ENCODE results near the gene PMEPA1. TPM values are rescaled to one million over a fixed set of nuclear protein-coding genes. Genes with fewer than 3 reads are reported as not detected.
A peak's percentile ranks its signal among the peaks of the same experiment; 100 is the strongest.

The PMEPA1 gene
- total RNA-seq, 4 donors from 2014 or later, result 3.3 to 5.5 (median 4.6) TPM

GRCh38 chr20:57684808-57685140 is 25.0 kb downstream of the PMEPA1 start:
- peak overlapping the region in 1 of 4 donors; percentile 33 for H3K27ac ChIP-seq

GRCh38 chr20:57683881-57684807 is 25.7 kb downstream of the PMEPA1 start:
- TF ChIP-seq POLR2A (IDR thresholded peaks at IDR 0.05) (no peak), CTCF (IDR thresholded peaks at IDR 0.05) (no peak)
- Histone ChIP-seq H3K9me3 (no peaks in the 10 kb centered on the region), H3K27me3 (no peaks in the 10 kb centered on the region), H3K27ac (no peak overlapping the region), H3K4me1 (peaks cover 0 to 43% (median 10%) of the 10 kb centered on the region in 4 donors), H3K36me3 (no peaks in the 10 kb centered on the region), H3K4me3 (no peak overlapping the region)
- DNase-seq, result no peak

More at GRCh38 chr20:57684808-57685140, 25.0 kb downstream of the PMEPA1 start:
- H3K9me3 ChIP-seq, result no peaks in the 10 kb centered on the region
- peaks cover 0 to 43% (median 10%) of the 10 kb centered on the region in 4 donors for H3K4me1 ChIP-seq
- no peak for DNase-seq
- no peak overlapping the region for H3K4me3 ChIP-seq
- H3K27me3 ChIP-seq, result no peaks in the 10 kb centered on the region
- TF ChIP-seq CTCF (IDR thresholded peaks at IDR 0.05), result no peak
- no peak for TF ChIP-seq POLR2A (IDR thresholded peaks at IDR 0.05)
- H3K36me3 ChIP-seq, result no peaks in the 10 kb centered on the region

GRCh38 chr20:57683287-57683686 is 26.5 kb downstream of the PMEPA1 start:
- Histone ChIP-seq H3K27ac (peak overlapping the region in 1 of 4 donors; percentile 29), H3K9me3 (no peaks in the 10 kb centered on the region), H3K4me1 (peaks cover 0 to 41% (median 10%) of the 10 kb centered on the region in 4 donors), H3K27me3 (no peaks in the 10 kb centered on the region), H3K4me3 (no peak overlapping the region), H3K36me3 (no peaks in the 10 kb centered on the region)
- no peak for DNase-seq
- TF ChIP-seq POLR2A (IDR thresholded peaks at IDR 0.05), result no peak
- TF ChIP-seq CTCF (IDR thresholded peaks at IDR 0.05), result no peak

- Histone ChIP-seq H3K9me3 (no peaks in the 10 kb centered on the region), H3K27me3 (no peaks in the 10 kb centered on the region), H3K4me1 (peaks cover 0 to 34% (median 10%) of the 10 kb centered on the region in 4 donors), H3K27ac (peak overlapping the region in 3 of 4 donors; percentile 29 to 49 (median 39)), H3K4me3 (no peak overlapping the region), H3K36me3 (no peaks in the 10 kb centered on the region)
- peak in 2 of 3 donors; percentile 72 to 76 for DNase-seq
- no peak for TF ChIP-seq CTCF (IDR thresholded peaks at IDR 0.05)
- no peak for TF ChIP-seq POLR2A (IDR thresholded peaks at IDR 0.05)
These were observed 27.4 kb downstream of the PMEPA1 start for GRCh38 chr20:57682184-57683101.

All from Peyer's patch (tissue), 4 donors.